Pulmonary artery endothelial cell (primary cell): Measurements from ENCODE around the gene NEK11. TPM values are rescaled to one million over a fixed set of nuclear protein-coding genes. Genes with fewer than 3 reads are reported as not detected.

ENCODE experiments used
- DNase-seq: peaks from one replicate; pipeline ENCODE4 v3.0.0-alpha.2; 2011; ENCODE audit warnings: low read depth, low spot score
- total RNA-seq: library from RNA; depleted of rRNA; stranded (reverse); fragments of >200 nt; gene quantifications from 2 replicates; pipeline ENCODE4 v1.2.3, GENCODE V29; 2014

Gene NEK11
- total RNA-seq, 1 donor from 2014 or later = 2.2 TPM

DNA sequence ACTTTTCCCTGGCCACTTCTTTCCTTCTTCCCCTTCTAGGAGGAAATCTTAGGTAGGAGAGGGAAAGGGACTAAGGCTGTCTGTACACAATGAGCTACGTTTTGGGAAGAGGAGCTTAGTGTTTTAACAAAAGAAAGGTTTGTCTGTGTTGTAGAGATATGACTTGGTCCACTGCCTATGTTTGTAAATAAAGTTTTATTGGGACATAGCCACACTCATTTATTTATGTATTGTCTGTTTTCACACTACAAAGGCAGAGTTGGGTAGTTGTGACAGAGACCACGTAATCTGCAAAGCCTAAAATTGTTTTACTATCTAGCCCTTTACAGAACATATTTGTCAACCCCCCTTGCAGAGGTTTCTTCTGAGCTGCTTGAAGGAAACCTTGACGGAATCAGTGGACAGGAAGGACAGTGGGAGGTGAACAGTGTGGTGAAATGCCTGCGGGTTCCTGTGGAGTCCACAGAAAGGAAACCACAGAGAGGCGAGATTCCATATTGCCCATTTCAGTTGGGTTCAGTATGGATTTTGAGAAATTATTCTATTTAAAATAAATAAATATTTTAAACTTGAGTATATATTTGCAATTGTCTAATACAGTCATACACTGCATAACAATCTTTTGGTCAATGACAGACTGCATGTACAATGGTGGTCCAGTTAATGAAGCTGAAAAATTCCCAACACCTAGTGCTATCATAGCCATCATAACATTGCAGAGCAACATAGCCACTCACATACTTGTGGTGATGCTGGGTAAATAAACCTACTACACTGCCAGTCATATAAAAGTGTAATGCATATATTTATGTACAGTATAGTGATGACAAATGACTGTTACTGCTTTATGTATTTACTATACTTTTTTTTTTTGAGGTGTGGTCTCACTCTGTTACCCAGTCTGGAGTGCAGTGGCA lies 197.0 kb downstream of the NEK11 start:
- DNase-seq = no peak

DNA sequence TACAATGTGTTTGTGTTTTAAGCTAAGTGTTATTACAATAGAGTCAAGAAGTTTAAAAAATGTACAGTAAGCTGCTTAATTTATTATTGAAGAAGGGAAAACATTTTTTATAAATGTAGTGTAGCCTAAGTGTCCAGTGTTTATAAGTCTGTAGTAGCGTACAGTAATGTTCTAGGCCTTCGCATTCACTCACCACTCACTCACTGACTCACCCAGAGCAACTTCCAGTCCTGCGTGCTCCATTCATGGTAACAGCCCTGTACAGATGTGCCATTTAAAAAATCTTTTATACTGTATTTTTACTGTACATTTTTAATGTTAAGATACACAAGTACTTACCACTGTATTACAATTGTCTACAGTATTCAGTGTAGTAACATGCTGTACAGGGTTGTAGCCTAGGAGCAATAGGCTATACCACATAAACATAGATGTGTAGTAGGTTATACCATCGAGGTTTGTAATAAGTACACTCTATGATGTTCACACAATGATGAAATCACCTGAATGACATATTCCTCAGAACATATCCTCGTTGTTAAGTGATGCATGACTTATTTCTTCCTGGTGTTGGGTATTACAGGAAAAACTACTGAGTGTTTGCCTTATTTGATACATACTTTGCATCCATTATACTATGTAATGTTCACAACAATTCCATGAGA lies 198.3 kb downstream of the NEK11 start:
- no peak for DNase-seq

GRCh38 chr3:131228522-131228921 lies 201.8 kb downstream of the NEK11 start:
- no peak for DNase-seq

- DNase-seq = no peak
Measured at GRCh38 chr3:131231710-131232389, 205.2 kb downstream of the NEK11 start.

DNA sequence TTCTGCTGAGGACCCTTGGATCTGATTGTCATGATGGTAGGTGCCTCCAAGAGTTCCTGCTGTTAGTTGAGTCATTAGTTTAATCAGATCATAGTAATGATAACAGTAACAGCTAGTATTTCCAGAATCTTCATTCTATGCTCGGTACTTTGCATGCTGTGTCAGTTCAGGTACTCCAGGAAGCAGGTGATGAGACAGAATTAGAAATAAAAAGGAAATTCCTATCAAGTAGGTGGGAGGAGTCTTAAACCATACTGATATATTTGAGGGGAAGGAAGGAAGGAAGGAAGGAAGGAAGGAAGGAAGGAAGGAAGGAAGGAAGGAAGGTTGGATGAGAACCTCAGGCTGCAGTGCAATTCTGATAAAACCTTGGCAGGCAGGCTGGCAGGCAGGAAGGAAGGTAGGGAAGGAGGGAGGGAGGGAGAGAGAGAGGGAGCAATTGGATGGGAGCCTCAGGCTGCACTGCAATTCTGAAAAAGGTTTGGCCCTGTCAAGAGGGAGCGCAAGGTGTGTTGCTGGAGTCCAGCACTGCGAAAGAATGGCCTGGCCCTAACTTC lies 206.1 kb downstream of the NEK11 start:
- no peak for DNase-seq

GRCh38 chr3:131233900-131234668 lies 207.4 kb downstream of the NEK11 start:
- DNase-seq = no peak

DNA sequence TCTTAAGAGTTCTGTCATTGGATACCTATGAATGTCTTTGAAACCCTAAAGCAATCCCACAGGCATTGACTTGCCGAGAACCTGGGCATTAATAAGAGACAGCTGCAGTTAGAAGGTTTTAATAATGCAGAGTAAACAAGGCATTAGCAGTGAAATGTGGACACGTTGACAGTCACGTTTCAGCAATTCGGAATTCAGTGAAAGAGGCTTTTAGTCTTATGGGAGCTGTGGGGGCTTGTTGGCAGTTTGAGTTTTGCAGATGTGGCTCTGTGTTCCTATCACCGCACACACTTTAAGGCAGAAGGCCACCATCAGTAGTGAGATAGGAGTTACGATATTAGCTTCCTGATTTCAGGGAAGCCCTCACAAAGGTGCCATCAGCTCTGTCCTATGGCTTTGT lies 209.7 kb downstream of the NEK11 start:
- DNase-seq = no peak

DNA sequence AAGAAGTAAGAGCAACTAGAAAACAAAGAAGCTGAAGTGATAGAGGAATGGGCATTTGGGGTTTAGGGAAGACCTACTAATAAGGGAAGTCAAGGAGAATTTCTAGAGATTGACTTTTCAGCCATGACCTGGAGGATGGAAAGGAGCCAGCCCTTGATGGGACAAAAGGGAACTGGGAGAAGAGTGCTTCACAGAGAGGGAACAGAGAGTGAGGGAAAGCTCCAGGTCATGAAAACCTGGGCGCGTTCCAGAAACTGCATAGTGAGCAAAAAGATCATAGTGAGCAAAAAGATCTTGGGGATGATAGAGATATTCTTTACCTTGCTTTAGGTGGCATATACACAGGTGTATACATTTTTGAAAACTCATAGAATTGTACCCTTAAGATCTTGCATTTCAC lies 211.8 kb downstream of the NEK11 start:
- DNase-seq = no peak

DNA sequence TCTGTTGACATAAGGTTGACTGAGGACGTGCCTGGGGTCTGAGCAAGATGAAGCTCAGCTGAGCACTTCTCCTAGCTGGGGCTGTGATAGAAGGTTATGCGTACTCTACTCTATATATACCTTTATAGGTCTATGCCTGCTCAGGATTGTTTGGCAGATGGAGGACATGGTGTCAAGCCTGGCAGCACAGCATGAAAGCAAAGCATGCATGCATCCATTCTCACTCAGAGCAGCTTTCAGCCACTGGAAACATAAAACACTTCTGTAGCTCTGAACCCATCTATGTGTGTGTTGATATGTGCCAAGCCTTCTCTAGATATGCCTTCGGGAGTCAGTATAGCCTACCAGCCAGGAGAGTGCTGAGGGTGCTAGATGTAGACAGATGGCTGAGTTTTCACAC lies 212.6 kb downstream of the NEK11 start:
- no peak for DNase-seq

GRCh38 chr3:131242201-131242600 lies 215.5 kb downstream of the NEK11 start:
- DNase-seq = no peak

DNA sequence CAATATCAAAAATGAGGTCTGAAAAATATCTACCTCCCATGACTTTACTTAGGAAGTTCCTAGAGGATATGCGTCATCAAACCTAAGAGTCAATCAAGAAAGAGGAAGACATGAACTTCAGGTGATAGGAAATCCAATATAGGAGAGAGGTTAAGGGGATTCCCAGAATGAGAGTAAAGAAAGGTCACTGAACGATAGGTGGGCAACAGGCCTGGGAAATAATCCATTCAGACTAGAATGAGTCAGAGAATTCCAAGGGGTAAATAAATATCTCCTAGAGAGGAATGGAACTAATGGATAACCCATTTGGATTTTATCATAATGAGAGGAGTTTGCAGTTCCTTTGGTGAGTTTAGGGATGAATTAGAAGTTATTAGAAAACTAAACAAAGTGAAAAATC lies 223.8 kb downstream of the NEK11 start:
- no peak for DNase-seq

DNA sequence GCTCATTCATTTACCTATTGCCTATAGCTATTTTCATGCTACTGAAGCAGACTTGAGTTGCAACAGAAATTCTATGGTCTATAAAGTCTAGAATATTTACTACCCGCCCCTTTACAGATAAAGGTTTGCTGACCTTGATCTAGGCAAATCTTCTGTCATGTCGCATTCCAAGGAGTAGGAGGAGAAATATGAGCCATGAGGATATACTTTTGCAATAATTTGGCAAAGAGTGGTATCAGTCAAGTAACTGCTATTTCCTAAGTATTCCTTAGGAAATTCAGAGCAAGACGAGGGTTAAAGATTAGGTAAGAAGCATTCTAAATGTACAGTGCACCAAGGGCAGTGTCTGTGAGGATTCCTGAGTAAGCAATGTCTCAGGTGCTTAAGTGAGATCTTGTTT lies 233.8 kb downstream of the NEK11 start:
- DNase-seq = no peak

- DNase-seq = no peak
Measured at GRCh38 chr3:131261104-131261503, 234.4 kb downstream of the NEK11 start.

DNA sequence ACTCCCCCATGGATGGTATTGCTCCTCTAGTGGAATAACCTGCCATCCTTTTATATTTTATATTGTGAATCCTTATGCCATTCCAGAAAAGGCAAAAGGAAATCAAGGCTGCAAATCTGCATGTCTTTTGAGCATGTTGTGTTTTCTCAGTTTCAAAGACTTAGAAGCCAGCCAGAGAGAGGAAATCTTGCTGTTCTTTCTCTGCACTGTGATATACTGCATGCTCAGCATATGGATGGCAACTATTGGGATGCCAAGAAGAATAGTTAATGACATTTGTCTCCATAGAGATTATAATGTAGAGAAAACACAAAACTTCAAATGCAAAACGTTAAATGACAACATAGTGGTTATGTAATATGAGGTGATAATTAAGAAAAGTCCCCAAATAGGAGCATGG lies 248.9 kb downstream of the NEK11 start:
- no peak for DNase-seq

GRCh38 chr3:131277836-131278497 lies 251.3 kb downstream of the NEK11 start:
- no peak for DNase-seq

DNA sequence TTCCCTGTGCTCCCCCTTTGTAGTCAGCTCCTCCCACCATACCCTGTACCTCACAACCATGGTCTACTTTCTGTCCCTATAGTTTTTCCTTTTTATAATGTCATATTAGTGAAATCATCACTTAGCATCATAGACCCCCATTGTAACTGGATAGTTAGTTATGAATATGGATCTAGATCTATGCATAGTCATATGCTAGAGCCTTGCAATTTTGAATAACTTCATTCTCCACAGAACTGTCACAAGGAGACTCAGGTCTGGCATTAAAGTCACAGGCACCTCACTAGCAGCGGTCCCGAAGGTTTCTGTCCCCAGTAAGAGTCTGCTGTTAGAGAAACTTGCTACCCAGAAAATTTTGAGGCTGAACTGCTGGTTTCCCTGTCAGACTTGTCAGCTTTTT lies 252.9 kb downstream of the NEK11 start:
- no peak for DNase-seq

DNA sequence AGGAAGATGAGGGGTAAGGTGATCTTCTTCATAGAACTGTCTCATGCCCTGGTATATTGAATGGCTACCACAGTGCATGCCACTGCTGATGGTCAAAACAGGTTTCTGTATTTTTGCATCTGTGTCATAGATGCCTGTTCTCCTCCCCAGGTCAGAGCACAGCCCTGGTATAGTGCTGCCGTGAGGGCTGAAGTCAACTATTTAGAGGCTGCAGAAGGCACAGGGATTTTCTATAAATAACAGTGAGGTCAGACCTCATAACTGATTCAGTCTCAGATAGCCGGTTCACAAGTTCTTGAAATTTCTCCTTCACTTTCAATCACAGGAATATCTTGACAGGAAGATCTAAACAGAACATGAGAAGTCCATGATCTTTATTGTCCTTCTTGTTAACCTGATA lies 255.7 kb downstream of the NEK11 start:
- no peak for DNase-seq

- DNase-seq = no peak
Measured at GRCh38 chr3:131282967-131283366, 256.3 kb downstream of the NEK11 start.

GRCh38 chr3:131283862-131284261 lies 257.2 kb downstream of the NEK11 start:
- no peak for DNase-seq

DNA sequence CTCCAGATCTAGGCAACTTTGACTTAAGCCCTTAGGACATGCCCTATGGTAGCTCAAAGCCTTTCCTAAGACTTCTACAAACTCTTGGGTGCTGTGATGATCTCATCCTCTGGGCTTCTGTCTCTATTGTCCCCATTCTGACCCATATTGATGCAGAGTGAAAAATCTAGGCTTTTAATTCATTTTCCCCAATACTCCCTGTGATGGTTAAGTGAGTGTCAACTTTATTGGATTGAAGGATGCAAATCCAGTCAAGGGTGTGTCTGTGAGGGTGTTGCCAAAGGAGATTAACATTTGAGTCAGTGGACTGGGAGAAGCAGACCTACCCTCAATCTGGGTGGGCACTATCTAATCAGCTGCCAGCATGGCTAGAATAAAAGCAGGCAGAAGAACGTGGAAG lies 257.6 kb downstream of the NEK11 start:
- DNase-seq = no peak

- no peak for DNase-seq
Measured at GRCh38 chr3:131285456-131285855, 258.8 kb downstream of the NEK11 start.
